ENCODE measurements around the gene EFEMP2.

GRCh38 chr11:65871811-65872548, 620 bp downstream of the EFEMP2 start:
- TF ChIP-seq CTCF (IDR thresholded peaks at IDR 0.05) (no peak), POLR2AphosphoS5 (IDR thresholded peaks at IDR 0.05; ENCODE audit: low read depth, low read length) (no peak), SIN3A (IDR thresholded peaks at IDR 0.05; ENCODE audit: borderline replicate concordance, insufficient read depth, low read depth, low read length) (no peak), REST (IDR thresholded peaks at IDR 0.05; ENCODE audit: insufficient read depth in 1 of 2, low read depth in 2 of 2, low read length in 1 of 2) (no peak), TCF7L2 (IDR thresholded peaks at IDR 0.05; ENCODE audit: low read depth, low read length) (no peak)

Data from Panc1 (cell line).